Thoracic aorta (tissue), 2 donors: ENCODE data around the gene KMT2A. TPM values are rescaled to one million over a fixed set of nuclear protein-coding genes. Genes with fewer than 3 reads are reported as not detected.
"Not testable (repeated sequence)": the region's sequence is repeated elsewhere in the genome, so short reads cannot be mapped to it uniquely, and the experiment has no call there.

ENCODE experiments used
- ATAC-seq: fragments of 150-250 bp; one replicate; pipeline ENCODE4 v1.8.0; 2017; ENCODE audit warnings: low read depth; ENCODE audit not compliant: insufficient number of reproducible peaks, low FRiP score
- DNase-seq: peaks from one replicate; pipeline ENCODE4 v3.0.0-alpha.2; 2020; ENCODE audit warnings: low spot score
- H3K27ac ChIP-seq, 2 donors: fragments of 200-600 bp; sonication (generic); 1 replicate in 1 of 2; 2 replicates in 1 of 2; pipeline ENCODE4 v1.5.1; 2016; ENCODE audit warnings: mild to moderate bottlenecking in 2 of 2, moderate library complexity in 2 of 2
- H3K27me3 ChIP-seq: fragments of 200-600 bp; sonication (generic); replicated peaks from 2 replicates; pipeline ENCODE4 v1.6.0; 2016; ENCODE audit warnings: mild to moderate bottlenecking; ENCODE audit not compliant: insufficient read depth
- H3K36me3 ChIP-seq: fragments of 200-600 bp; sonication (generic); one replicate; pipeline ENCODE4 v1.5.1; 2016
- H3K4me1 ChIP-seq, 2 donors: fragments of 200-600 bp; sonication (generic); 1 replicate in 1 of 2; 2 replicates in 1 of 2; pipeline versions ENCODE4 v1.5.1 to v1.6.0; 2016; ENCODE audit warnings: low read depth in 2 of 2, mild to moderate bottlenecking in 1 of 2; ENCODE audit not compliant: control insufficient read depth in 1 of 2
- H3K4me3 ChIP-seq: fragments of 200-600 bp; sonication (generic); 2 replicates; pipeline ENCODE4 v1.5.1; 2016; ENCODE audit warnings: mild to moderate bottlenecking
- H3K9me3 ChIP-seq: fragments of 200-600 bp; sonication (generic); 2 replicates; pipeline ENCODE4 v1.5.1; 2016
- total RNA-seq, 2 donors: library from RNA; depleted of rRNA; stranded (reverse); fragments of >200 nt; gene quantifications; one replicate each; pipeline versions ENCODE4 v1.1.0 to v1.2.3, GENCODE V29; 2016
- TF ChIP-seq, protein P1 (sequence below): fragments of 200-600 bp; sonication (generic); IDR thresholded peaks from one replicate; pipeline ENCODE4 v1.5.1; 2019; ENCODE audit warnings: antibody characterized with exemption

The KMT2A gene
- total RNA-seq, 2 donors from 2014 or later, result 88.1 to 105 TPM

DNA sequence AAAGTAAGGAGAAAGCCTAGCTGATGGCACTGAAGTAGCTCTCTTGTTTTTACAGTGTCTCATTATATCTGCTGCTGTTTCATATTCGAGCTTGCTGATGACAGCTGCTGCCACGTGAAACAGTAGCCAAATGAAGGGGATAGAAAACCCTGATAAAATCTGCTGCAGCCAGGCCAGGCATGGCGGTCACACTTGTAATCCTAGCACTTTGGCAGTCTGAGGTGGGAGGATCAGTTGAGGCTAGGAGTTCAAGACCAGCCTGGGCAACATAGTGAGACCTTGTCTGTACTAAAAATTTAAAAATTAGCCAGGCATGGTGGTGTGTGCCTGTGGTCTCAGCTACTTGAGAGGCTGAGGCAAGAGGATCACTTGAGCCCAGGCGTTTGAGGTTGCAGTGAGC, 116.0 kb downstream of the KMT2A start:
- ATAC-seq (no peak), DNase-seq (no peak)
- TF ChIP-seq, protein P1, sequence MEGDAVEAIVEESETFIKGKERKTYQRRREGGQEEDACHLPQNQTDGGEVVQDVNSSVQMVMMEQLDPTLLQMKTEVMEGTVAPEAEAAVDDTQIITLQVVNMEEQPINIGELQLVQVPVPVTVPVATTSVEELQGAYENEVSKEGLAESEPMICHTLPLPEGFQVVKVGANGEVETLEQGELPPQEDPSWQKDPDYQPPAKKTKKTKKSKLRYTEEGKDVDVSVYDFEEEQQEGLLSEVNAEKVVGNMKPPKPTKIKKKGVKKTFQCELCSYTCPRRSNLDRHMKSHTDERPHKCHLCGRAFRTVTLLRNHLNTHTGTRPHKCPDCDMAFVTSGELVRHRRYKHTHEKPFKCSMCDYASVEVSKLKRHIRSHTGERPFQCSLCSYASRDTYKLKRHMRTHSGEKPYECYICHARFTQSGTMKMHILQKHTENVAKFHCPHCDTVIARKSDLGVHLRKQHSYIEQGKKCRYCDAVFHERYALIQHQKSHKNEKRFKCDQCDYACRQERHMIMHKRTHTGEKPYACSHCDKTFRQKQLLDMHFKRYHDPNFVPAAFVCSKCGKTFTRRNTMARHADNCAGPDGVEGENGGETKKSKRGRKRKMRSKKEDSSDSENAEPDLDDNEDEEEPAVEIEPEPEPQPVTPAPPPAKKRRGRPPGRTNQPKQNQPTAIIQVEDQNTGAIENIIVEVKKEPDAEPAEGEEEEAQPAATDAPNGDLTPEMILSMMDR, result no peak
- Histone ChIP-seq H3K36me3 (peaks cover 20% of the 10 kb centered on the region), H3K4me1 (no peaks in the 10 kb centered on the region), H3K27ac (no peak overlapping the region), H3K9me3 (no peaks in the 10 kb centered on the region), H3K27me3 (no peaks in the 10 kb centered on the region), H3K4me3 (no peak overlapping the region)

DNA sequence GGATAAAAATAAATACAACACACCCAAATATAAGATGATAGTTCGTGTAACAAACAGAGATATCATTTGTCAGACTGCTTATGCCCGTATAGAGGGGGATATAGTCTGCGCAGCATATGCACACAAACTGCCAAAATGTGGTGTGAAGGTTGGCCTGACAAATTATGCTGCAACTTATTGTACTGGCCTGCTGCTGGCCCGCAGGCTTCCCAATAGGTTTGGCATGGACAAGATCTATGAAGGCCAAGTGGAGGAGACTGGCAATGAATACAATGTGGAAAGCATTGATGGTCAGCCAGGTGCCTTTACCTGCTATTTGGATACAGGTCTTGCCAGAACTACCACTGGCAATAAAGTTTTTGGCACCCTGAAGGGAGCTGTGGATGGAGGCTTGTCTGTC, 124.5 kb downstream of the KMT2A start:
- H3K27me3 ChIP-seq, result no peaks in the 10 kb centered on the region
- H3K4me3 ChIP-seq, result no peak overlapping the region
- H3K4me1 ChIP-seq, result peaks cover 0 to 10% of the 10 kb centered on the region in 2 donors
- H3K27ac ChIP-seq, result no peak overlapping the region
- H3K36me3 ChIP-seq, result peaks cover 4% of the 10 kb centered on the region
- ATAC-seq, result no peak
- TF ChIP-seq, protein P1, result no peak
- H3K9me3 ChIP-seq, result no peaks in the 10 kb centered on the region
- DNase-seq, result no peak

DNA sequence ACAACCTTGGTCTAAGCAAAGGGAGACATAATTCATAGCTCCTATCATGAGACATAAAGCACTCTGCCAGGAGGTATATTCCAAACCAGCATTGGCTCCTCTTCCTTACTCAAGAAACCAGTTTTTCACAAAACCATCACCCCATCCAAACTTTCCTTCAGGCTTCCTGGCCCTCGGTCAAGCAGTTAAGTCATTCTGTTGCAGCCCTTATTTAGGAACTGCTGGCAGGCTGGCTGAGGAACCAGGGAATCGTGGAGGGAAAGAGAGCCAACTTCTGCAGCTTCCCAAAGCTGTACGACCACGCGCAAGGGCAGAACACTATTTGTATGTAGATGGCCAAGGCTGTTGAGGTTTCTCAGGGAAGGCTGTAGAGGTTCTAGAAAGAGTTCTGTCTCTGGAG, 128.8 kb downstream of the KMT2A start:
- peak overlapping the region; percentile 35 to 43 for H3K27ac ChIP-seq

DNA sequence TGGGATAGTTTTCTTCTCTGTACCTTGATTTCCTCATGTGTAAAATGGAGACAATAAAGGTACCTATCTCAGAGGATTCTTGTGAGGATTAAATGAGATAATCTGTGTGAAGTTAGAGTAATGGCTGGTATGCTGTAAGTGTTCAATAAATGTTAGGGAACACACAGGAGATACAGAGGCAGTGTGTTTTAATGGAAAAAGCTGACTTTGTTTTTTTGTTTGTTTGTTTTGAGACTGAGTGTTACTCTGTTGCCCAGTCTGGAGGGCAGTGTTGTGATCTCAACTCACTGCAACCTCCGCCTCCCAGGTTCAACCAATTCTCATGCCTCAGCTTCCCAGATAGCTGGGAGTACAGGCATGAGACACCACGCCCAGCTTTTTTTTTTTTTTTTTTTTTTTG, 133.4 kb downstream of the KMT2A start:
- no peak overlapping the region for H3K4me3 ChIP-seq
- no peak for ATAC-seq
- H3K9me3 ChIP-seq, result no peaks in the 10 kb centered on the region
- TF ChIP-seq, protein P1, result no peak
- H3K27me3 ChIP-seq, result no peaks in the 10 kb centered on the region
- no peaks in the 10 kb centered on the region for H3K36me3 ChIP-seq
- peaks cover 2 to 29% of the 10 kb centered on the region in 2 donors for H3K4me1 ChIP-seq
- H3K27ac ChIP-seq, result no peak overlapping the region
- DNase-seq, result no peak

More for the DNA sequence above, 128.8 kb downstream of the KMT2A start:
- peaks cover 0 to 14% of the 10 kb centered on the region in 2 donors for H3K4me1 ChIP-seq
- ATAC-seq (peak; percentile 39), DNase-seq (peak; percentile 30)
- H3K36me3 ChIP-seq, result no peaks in the 10 kb centered on the region
- peak overlapping the region; percentile 86 for H3K4me3 ChIP-seq
- TF ChIP-seq, protein P1, result no peak
- no peaks in the 10 kb centered on the region for H3K9me3 ChIP-seq
- H3K27me3 ChIP-seq, result no peaks in the 10 kb centered on the region

DNA sequence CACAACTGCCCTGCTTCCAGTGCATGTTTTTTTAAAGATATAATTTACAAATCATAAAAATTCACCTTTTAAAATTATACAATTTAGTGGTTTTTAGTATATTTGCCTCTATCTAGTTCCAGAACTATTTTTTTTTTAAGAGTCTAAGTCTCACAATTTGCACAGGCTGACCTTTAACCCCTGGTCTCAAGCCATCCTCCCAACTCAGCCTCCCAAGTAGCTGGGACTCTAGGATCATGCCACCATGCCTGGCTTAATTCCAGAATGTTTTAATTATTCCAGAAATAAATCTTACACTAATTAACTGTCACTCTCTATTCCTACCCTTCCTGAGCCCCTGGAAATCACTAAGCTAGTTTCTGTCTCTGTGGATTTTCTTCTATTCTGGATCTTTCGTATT, 134.5 kb downstream of the KMT2A start:
- H3K36me3 ChIP-seq, result no peaks in the 10 kb centered on the region
- ATAC-seq (no peak), DNase-seq (no peak)
- peak overlapping the region; percentile 99 to 100 for H3K27ac ChIP-seq
- no peaks in the 10 kb centered on the region for H3K9me3 ChIP-seq
- H3K4me3 ChIP-seq, result no peak overlapping the region
- peaks cover 7 to 36% of the 10 kb centered on the region in 2 donors for H3K4me1 ChIP-seq
- no peaks in the 10 kb centered on the region for H3K27me3 ChIP-seq
- TF ChIP-seq, protein P1, result no peak

DNA sequence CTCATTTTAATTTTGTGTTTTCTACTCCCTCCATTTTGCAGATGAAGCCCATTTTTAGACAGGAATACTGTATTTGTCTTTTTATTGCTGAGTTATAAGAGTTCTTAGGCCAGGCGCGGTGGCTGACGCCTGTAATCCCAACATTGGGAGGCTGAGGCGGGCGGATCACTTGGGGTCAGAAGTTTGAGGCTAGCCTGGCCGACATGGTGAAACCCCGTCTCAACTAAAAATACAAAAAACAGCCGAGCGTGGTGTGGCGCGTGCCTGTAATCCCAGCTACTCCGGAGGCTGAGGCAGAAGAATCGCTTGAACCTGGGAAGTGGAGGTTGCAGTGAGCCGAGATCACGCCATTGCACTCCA, 135.4 kb downstream of the KMT2A start:
- H3K27me3 ChIP-seq, DNase-seq, H3K9me3 ChIP-seq, ATAC-seq, H3K36me3 ChIP-seq: not testable (repeated sequence)
- peaks cover 10 to 42% of the 10 kb centered on the region in 2 donors for H3K4me1 ChIP-seq
- H3K4me3 ChIP-seq, result peak overlapping the region; percentile 98
- H3K27ac ChIP-seq, result peak overlapping the region; percentile 99 to 100
